IPS-20b (cell line): ENCODE results near the gene AJM1.

Experiments used
- H3K27ac ChIP-seq: one replicate; pipeline ENCODE4 v1.5.1; 2013; ENCODE audit warnings: low read length
- H3K27me3 ChIP-seq: 2 replicates; pipeline ENCODE4 v1.6.1; 2013; ENCODE audit warnings: mild to moderate bottlenecking, low read length, inconsistent platforms; ENCODE audit not compliant: insufficient read depth
- H3K36me3 ChIP-seq: 2 replicates; pipeline ENCODE4 v1.6.1; 2013; ENCODE audit warnings: low read depth, mild to moderate bottlenecking, inconsistent platforms, low read length, moderate library complexity; ENCODE audit not compliant: insufficient read depth
- H3K4me1 ChIP-seq: 2 replicates; pipeline ENCODE4 v1.6.1; 2013; ENCODE audit warnings: mild to moderate bottlenecking, control low read depth, inconsistent platforms, low read length, moderate library complexity; ENCODE audit not compliant: insufficient read depth
- H3K4me3 ChIP-seq: 2 replicates; pipeline ENCODE4 v1.5.1; 2013; ENCODE audit warnings: mild to moderate bottlenecking, low read length, inconsistent platforms
- H3K9ac ChIP-seq: 2 replicates; pipeline ENCODE4 v1.6.1; 2013; ENCODE audit warnings: low read depth, mild to moderate bottlenecking, inconsistent platforms, low read length, moderate library complexity
- H3K9me3 ChIP-seq: 2 replicates; pipeline ENCODE4 v1.6.1; 2013; ENCODE audit warnings: mild to moderate bottlenecking, low read depth, low read length, inconsistent platforms; ENCODE audit not compliant: insufficient read depth

AJM1 gene

GRCh38 chr9:136844761-136845464 lies 2.6 kb downstream of the AJM1 start:
- Histone ChIP-seq H3K27me3 (peaks cover 6% of the 10 kb centered on the region; the same call in 1 of the 2 replicates), H3K4me3 (no peak overlapping the region), H3K27ac (no peak overlapping the region), H3K9me3 (no peaks in the 10 kb centered on the region), H3K4me1 (peaks cover 7% of the 10 kb centered on the region; the same call in 1 of the 2 replicates), H3K36me3 (0 out of 2 replicates have a peak, but pooled peaks cover 3% of the 10 kb centered on the region), H3K9ac (no peak overlapping the region)

- no peaks in the 10 kb centered on the region for H3K9me3 ChIP-seq
- H3K27ac ChIP-seq: no peak overlapping the region
- H3K36me3 ChIP-seq: peaks cover 4% of the 10 kb centered on the region; the same call in 1 of the 2 replicates
- peaks cover 10% of the 10 kb centered on the region; the same call in 1 of the 2 replicates for H3K4me1 ChIP-seq
- H3K27me3 ChIP-seq: peaks cover 6% of the 10 kb centered on the region; the same call in 1 of the 2 replicates
- H3K9ac ChIP-seq: no peak overlapping the region
- H3K4me3 ChIP-seq: no peak overlapping the region
These were observed 3.4 kb downstream of the AJM1 start for GRCh38 chr9:136845465-136846260.

- Histone ChIP-seq H3K9me3 (no peaks in the 10 kb centered on the region), H3K36me3 (peaks cover 11% of the 10 kb centered on the region), H3K27me3 (peaks cover 6% of the 10 kb centered on the region; the same call in 1 of the 2 replicates), H3K9ac (peak overlapping the region; percentile 37; the same call in 1 of the 2 replicates), H3K4me3 (peak overlapping the region; percentile 40; the same call in 1 of the 2 replicates), H3K4me1 (peaks cover 7% of the 10 kb centered on the region; the same call in 1 of the 2 replicates), H3K27ac (no peak overlapping the region)
These were observed 4.3 kb downstream of the AJM1 start for GRCh38 chr9:136846376-136847087.

GRCh38 chr9:136847088-136847825 lies 5.0 kb downstream of the AJM1 start:
- Histone ChIP-seq H3K4me1 (peaks cover 4% of the 10 kb centered on the region; the same call in 1 of the 2 replicates), H3K36me3 (peaks cover 16% of the 10 kb centered on the region), H3K9me3 (no peaks in the 10 kb centered on the region), H3K27me3 (peaks cover 6% of the 10 kb centered on the region; the same call in 1 of the 2 replicates), H3K27ac (no peak overlapping the region), H3K4me3 (peak overlapping the region; percentile 74), H3K9ac (peak overlapping the region; percentile 81; the same call in 1 of the 2 replicates)

GRCh38 chr9:136847826-136848392 lies 5.6 kb downstream of the AJM1 start:
- Histone ChIP-seq H3K36me3 (peaks cover 16% of the 10 kb centered on the region), H3K27ac (no peak overlapping the region), H3K9me3 (no peaks in the 10 kb centered on the region), H3K4me1 (peaks cover 4% of the 10 kb centered on the region; the same call in 1 of the 2 replicates), H3K27me3 (peaks cover 6% of the 10 kb centered on the region; the same call in 1 of the 2 replicates), H3K9ac (peak overlapping the region; percentile 81), H3K4me3 (peak overlapping the region; percentile 74)

GRCh38 chr9:136848393-136849037 lies 6.2 kb downstream of the AJM1 start:
- peak overlapping the region; percentile 81 for H3K9ac ChIP-seq
- H3K27ac ChIP-seq: peak overlapping the region; percentile 47
- no peaks in the 10 kb centered on the region for H3K9me3 ChIP-seq
- H3K27me3 ChIP-seq: peaks cover 6% of the 10 kb centered on the region; the same call in 1 of the 2 replicates
- H3K4me1 ChIP-seq: peaks cover 4% of the 10 kb centered on the region; the same call in 1 of the 2 replicates
- H3K36me3 ChIP-seq: peaks cover 16% of the 10 kb centered on the region
- peak overlapping the region; percentile 74 for H3K4me3 ChIP-seq

GRCh38 chr9:136849038-136849959 lies 7.0 kb downstream of the AJM1 start, which contains the start of gene PHPT1:
Gene PHPT1 (plus strand): TSS chr9:136849409. CDS start chr9:136849431, 22 bp downstream.
- peak within 1 kb of the TSS; percentile 81 for H3K9ac ChIP-seq
- peaks cover 6% of the 10 kb centered on the region; the same call in 1 of the 2 replicates for H3K27me3 ChIP-seq
- H3K27ac ChIP-seq: peak within 1 kb of the TSS; percentile 57
- peaks cover 16% of the 10 kb centered on the region for H3K36me3 ChIP-seq
- no peaks in the 10 kb centered on the region for H3K9me3 ChIP-seq
- peak within 1 kb of the TSS; percentile 74 for H3K4me3 ChIP-seq
- peaks cover 4% of the 10 kb centered on the region; the same call in 1 of the 2 replicates for H3K4me1 ChIP-seq

GRCh38 chr9:136849960-136850865 lies 7.9 kb downstream of the AJM1 start:
- Histone ChIP-seq H3K9me3 (no peaks in the 10 kb centered on the region), H3K9ac (peak overlapping the region; percentile 65; the same call in 1 of the 2 replicates), H3K27me3 (peaks cover 6% of the 10 kb centered on the region; the same call in 1 of the 2 replicates), H3K27ac (no peak overlapping the region), H3K4me1 (peaks cover 4% of the 10 kb centered on the region; the same call in 1 of the 2 replicates), H3K4me3 (peak overlapping the region; percentile 74), H3K36me3 (peaks cover 16% of the 10 kb centered on the region)
